WI38 (cell line): Measurements from ENCODE around the gene PRCP.
"Not testable (repeated sequence)": the region's sequence is repeated elsewhere in the genome, so short reads cannot be mapped to it uniquely, and the experiment has no call there.

Experiments used
- H3K4me3 ChIP-seq: 2 replicates; pipeline ENCODE4 v1.5.1; 2011; ENCODE audit warnings: low read depth, mild to moderate bottlenecking, control low read depth, low read length
- TF ChIP-seq, protein P1 (sequence below): IDR thresholded peaks from 2 replicates; pipeline ENCODE4 v1.5.1; 2012; ENCODE audit warnings: low read depth, mild to moderate bottlenecking, control low read depth, low read length

Gene PRCP

DNA sequence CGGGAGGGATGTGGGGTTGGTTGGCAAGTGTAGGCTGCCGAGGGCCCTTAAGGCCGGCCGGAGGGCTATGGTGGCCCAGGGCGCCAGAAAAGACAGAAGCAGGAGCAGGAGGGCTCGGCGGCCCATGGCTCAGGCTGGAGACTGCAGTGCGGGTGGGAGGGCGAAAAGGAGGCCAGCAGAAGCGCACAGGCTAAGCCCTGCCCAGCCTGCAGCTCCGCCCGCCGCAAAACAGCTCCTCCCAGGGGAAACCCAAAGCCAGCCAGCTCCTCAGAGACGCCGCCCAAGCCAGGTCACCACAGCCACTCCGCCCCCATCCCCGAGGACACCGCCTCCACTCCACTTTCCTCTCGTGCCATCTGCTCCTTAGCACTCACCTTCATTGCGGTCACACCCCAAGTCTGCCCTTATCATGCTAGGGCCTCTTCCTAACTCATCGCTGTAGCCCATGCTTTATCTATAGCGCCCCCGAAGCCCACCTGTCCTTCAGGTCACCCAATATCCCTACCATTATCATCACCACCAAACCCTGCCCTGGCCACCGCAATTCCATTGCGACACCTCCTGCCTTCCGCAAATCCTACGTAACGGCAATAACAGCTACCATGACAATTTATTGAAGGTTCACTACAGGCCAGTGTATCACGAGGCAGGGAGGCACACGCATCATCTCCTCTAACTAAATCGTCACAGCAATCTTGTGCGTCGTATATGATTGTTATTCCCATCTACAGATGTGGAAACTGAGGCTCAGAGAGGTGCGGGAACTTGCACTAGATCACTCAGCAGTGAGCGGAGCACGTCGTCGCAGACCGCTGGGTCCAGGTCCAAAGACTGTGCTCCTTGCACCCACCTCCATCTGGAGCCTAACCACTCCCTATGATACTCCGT lies at the start of gene PRCP:
Gene PRCP, minus strand, starts transcription at position 154 of the 888 bp plus-strand sequence. Its CDS starts 28 bp downstream, at position 126.
- peak within 1 kb of the TSS; percentile 71 for H3K4me3 ChIP-seq
- TF ChIP-seq, protein P1, sequence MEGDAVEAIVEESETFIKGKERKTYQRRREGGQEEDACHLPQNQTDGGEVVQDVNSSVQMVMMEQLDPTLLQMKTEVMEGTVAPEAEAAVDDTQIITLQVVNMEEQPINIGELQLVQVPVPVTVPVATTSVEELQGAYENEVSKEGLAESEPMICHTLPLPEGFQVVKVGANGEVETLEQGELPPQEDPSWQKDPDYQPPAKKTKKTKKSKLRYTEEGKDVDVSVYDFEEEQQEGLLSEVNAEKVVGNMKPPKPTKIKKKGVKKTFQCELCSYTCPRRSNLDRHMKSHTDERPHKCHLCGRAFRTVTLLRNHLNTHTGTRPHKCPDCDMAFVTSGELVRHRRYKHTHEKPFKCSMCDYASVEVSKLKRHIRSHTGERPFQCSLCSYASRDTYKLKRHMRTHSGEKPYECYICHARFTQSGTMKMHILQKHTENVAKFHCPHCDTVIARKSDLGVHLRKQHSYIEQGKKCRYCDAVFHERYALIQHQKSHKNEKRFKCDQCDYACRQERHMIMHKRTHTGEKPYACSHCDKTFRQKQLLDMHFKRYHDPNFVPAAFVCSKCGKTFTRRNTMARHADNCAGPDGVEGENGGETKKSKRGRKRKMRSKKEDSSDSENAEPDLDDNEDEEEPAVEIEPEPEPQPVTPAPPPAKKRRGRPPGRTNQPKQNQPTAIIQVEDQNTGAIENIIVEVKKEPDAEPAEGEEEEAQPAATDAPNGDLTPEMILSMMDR: no peak

DNA sequence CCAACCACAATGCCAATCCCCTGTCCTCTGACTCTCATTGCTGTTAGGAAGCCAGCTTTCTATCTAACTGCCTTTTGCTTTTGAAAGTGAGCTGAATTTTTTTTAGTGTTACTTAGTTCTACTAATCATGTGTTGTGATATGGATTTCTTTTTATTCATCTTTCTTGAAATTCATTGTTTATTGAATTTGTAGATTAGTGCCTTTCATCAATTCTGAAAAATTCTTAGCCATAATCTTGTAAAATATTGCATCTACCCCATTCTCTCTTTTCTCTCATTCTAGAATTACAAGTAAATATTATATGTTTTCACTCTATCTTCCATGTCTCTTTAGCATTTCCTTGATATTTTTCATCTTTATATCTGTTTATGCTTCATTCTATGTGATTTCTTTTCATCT lies 49.1 kb upstream of the PRCP start:
- no peak overlapping the region for H3K4me3 ChIP-seq
- TF ChIP-seq, protein P1: no peak

DNA sequence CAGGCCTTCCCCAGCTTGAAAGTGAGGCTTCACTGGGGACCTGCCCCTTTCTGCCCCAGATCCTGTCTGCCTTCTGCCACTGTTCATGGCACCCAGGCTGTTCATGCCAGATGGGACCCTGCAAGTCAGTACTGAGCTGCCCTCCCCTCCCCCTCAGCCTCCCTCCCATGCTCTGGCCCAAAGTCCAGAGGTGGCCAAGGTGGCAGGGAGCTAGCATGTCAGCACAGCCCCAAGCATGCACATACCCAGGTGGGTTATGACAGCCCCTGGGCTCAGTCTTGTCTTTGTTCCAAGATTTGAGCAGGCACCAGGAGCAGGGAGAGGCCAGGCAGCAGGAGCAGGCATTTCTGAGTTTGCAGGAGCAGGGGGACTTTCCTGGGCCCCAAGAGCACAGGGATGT lies 45.5 kb upstream of the PRCP start:
- no peak overlapping the region for H3K4me3 ChIP-seq
- TF ChIP-seq, protein P1: no peak

DNA sequence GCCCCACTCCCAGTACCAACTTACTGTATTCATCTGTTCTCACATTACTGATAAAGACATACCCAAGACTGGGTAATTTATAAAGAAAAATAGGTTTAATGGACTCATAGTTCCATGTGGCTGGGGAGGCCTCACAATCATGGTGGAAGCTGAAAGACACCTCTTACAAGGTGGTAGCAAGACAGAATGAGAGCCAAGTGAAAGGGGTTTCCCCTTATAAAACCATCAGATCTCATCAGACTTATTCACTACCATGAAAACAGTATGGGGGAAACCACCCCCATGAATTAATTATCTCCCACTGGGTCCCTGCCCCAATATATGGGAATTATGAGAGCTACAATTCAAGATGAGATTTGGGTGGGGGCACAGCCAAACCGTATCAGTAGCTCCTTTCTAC lies 44.8 kb upstream of the PRCP start:
- not testable (repeated sequence) for H3K4me3 ChIP-seq

DNA sequence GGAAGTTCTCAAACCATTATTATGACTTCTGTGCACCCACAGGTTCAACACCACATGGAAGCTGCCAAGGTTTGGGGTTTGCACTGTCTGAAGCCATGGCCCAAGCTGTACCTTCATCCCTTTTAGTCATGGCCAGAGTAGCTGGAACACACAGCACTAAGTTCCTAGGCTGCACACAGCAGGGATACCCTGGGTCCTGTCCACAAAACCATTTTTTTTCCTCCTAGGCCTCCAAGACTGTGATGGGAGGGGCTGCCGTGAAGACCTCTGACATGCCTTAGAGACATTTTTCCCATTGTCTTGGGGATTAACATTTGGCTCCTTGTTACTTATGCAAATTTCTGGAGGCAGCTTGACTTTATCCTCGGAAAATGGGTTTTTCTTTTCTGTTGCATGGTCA lies 44.0 kb upstream of the PRCP start:
- H3K4me3 ChIP-seq: no peak overlapping the region
- TF ChIP-seq, protein P1: no peak

DNA sequence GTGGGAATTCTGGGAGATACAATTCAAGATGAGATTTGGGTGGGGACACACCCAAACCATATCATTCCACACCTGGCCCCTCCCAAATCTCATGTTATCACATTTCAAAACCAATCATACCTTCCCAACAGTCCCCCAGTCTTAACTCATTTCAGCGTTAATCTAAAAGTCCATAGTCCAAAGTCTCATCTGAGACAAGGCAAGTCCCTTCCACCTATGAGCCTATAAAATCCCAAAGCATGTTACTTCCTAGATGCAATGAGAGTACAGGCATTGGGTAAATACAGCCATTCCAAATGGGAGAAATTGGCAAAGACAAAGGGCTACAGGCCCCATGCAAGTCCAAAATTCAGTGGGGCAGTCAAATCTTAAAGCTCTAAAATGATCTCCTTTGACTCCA lies 43.2 kb upstream of the PRCP start:
- not testable (repeated sequence) for H3K4me3 ChIP-seq

DNA sequence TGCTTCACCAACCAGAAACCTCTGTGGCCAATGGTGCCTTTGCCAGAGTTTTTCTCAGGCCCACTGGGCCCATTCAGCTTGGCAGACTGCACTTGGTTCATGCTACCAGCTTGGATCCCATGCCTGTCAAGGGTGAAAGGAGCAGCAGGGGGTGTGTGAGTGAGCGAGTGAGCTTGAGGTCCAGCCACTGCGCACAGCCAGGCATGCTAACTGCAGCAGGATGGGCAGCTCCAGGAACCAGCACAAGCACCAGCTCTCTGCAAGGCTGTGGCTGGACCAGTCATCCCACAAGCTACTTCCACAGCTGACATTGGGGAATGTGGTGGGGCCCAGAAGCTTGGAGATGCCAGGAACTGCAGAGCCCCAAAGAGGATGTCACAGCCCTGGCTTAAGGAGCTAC lies 42.1 kb upstream of the PRCP start:
- no peak overlapping the region for H3K4me3 ChIP-seq
- TF ChIP-seq, protein P1: no peak

DNA sequence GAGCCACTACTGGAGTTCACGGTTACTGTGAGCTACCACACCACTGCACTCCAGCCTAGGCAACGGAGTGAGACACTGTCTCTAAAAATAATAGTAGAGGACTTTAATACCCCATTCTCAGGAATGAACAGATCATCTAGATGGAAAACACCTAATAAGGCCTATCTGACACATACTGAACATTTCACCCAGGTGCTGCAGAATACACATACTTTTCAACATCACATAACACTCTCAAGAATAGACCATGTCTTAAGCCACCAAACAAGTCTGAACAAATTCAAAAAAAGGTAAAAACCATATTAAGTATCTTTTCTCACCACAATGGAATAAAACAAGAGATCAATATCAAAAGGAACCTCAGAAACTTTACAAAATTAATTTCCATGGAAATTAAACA lies 39.2 kb upstream of the PRCP start:
- TF ChIP-seq, protein P1: no peak
- no peak overlapping the region for H3K4me3 ChIP-seq
